HG03097 (cell line): ENCODE results near the gene MAP2K3.

Source experiments
- ATAC-seq: cut with Tn5 transposase; IDR thresholded peaks from one replicate; pipeline ENCODE4 v1.9.1; 2021; ENCODE audit not compliant: unreplicated experiment, low FRiP score

Gene MAP2K3

DNA sequence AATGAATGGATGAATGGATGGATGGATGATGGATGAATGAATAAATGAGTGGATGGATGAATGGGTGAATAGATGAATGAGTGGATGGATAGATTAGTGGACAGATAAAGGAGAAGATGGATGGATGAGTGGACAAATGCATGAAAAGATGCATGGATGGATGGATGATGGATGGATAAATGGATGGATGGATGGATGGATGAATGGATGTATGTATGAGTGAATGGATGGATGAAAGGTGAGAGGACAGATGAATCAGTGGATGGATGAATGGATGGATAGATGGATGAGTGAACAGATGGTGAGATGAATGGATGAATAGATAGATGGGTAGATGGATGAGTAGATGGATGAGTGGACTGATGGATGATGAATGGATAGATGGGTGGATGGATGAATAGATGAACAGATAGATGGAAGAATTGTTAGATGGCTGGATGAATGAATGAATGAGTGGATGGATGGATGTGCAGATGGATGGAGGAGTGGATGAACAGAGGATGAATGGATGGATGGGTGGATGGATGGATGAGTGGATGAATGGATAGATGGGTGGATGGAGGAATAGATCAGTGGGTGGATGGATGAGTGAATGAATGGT is 77.9 kb downstream of the MAP2K3 start:
- no peak for ATAC-seq

DNA sequence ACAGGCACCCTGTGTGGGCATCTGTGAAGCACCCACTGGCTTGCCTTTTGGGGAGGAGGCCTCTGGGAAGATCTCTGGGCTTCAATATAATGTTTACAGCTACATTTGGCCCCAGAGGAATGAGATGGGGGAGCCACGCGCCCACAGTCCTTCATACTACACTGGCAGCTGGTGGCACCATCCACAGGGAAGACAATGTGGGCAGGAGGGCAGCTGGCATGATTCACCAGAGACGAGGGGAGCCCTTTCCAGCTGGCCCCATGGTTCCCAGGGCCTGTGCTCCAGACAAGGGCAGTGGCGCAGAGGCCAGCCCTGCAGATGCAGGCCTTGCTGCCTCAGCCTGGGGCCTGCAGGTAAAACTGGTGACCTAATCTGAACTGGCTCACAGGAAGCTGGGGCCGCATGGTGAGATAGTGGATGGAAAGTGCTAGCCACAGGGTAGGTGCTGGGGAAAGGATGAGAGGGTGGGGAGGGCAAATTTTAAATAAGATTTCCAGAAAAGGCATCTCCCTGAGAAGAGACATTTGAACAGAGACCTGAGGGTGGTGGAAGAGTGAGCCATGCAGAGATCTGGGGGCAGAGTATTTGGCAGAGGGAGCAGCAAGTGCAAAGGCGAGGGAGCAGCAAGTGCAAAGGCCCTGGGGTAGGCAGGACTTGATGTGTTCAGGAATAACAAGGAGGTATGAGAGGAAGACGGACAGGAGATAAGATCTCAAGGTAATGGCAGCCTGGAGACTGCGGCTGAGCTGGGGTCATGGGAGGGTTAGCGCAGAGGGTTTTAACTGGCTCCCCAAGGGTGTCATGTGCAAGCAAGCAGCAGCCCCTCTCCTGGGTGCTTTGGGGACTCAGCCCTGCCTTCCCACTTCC is 79.5 kb downstream of the MAP2K3 start:
- no peak for ATAC-seq
